DMS79 (cell line): ENCODE data around the gene CLCN6.

Experiments
- DNase-seq: peaks from one replicate; lab custom pipeline; 2025; lab: John Stamatoyannopoulos, UW

Gene CLCN6

GRCh38 chr1:11780380-11781147 lies 25.4 kb upstream of the CLCN6 start:
- DNase-seq = no peak

GRCh38 chr1:11781297-11781696 lies 24.7 kb upstream of the CLCN6 start:
- no peak for DNase-seq

GRCh38 chr1:11782127-11782708 lies 23.8 kb upstream of the CLCN6 start:
- no peak for DNase-seq

GRCh38 chr1:11783556-11783955 lies 22.4 kb upstream of the CLCN6 start:
- DNase-seq = no peak

GRCh38 chr1:11784256-11784992 lies 21.6 kb upstream of the CLCN6 start:
- no peak for DNase-seq

- DNase-seq = no peak
Measured at GRCh38 chr1:11784993-11785769, 20.8 kb upstream of the CLCN6 start.

- no peak for DNase-seq
Measured at GRCh38 chr1:11786168-11786567, 19.8 kb upstream of the CLCN6 start.

GRCh38 chr1:11787251-11787803 lies 18.7 kb upstream of the CLCN6 start:
- no peak for DNase-seq

GRCh38 chr1:11787804-11788436 lies 18.1 kb upstream of the CLCN6 start:
- no peak for DNase-seq

- no peak for DNase-seq
Measured at GRCh38 chr1:11788549-11789053, 17.4 kb upstream of the CLCN6 start.

GRCh38 chr1:11789126-11790067 lies 16.6 kb upstream of the CLCN6 start:
- no peak for DNase-seq

GRCh38 chr1:11790101-11790879 lies 15.7 kb upstream of the CLCN6 start:
- DNase-seq = no peak

GRCh38 chr1:11790880-11791715 lies 14.9 kb upstream of the CLCN6 start:
- no peak for DNase-seq

GRCh38 chr1:11792106-11792505 lies 13.9 kb upstream of the CLCN6 start:
- no peak for DNase-seq

GRCh38 chr1:11793819-11794218 lies 12.2 kb upstream of the CLCN6 start:
- no peak for DNase-seq

GRCh38 chr1:11794446-11795237 lies 11.3 kb upstream of the CLCN6 start:
- no peak for DNase-seq

GRCh38 chr1:11795238-11795890 lies 10.6 kb upstream of the CLCN6 start:
- DNase-seq = no peak
